H9 (cell line): ENCODE data around the gene LEFTY1. TPM values are rescaled to one million over a fixed set of nuclear protein-coding genes. Genes with fewer than 3 reads are reported as not detected.

Experiments used
- DNase-seq: peaks from one replicate; pipeline ENCODE4 v3.0.0-alpha.2; 2017
- H2AFZ ChIP-seq: one replicate; pipeline ENCODE4 v1.6.1; 2013; ENCODE audit warnings: mild to moderate bottlenecking, low read length, control low read depth, moderate library complexity
- H2AK5ac ChIP-seq: 2 replicates; pipeline ENCODE4 v1.6.1; 2013; ENCODE audit warnings: low read length, control low read depth, mixed read lengths; ENCODE audit not compliant: insufficient read length
- H2BK120ac ChIP-seq: one replicate; pipeline ENCODE4 v1.6.1; 2013; ENCODE audit warnings: low read depth, mild to moderate bottlenecking, low read length, control low read depth, inconsistent platforms; ENCODE audit not compliant: poor library complexity, severe bottlenecking
- H2BK12ac ChIP-seq: 2 replicates; pipeline ENCODE4 v1.6.1; 2013; ENCODE audit warnings: low read length, control low read depth, mixed read lengths, low read depth; ENCODE audit not compliant: insufficient read length
- H2BK15ac ChIP-seq: 2 replicates; pipeline ENCODE4 v1.6.1; 2013; ENCODE audit warnings: low read depth, low read length, control low read depth
- H2BK20ac ChIP-seq: one replicate; pipeline ENCODE4 v1.6.1; 2013; ENCODE audit warnings: low read depth, mild to moderate bottlenecking, low read length, control low read depth, inconsistent platforms; ENCODE audit not compliant: poor library complexity, severe bottlenecking
- H2BK5ac ChIP-seq: 2 replicates; pipeline ENCODE4 v1.6.1; 2013; ENCODE audit warnings: low read length, control low read depth, mixed read lengths; ENCODE audit not compliant: insufficient read length
- H3K14ac ChIP-seq: 2 replicates; pipeline ENCODE4 v1.6.1; 2013; ENCODE audit warnings: low read length, control low read depth; ENCODE audit not compliant: insufficient read depth
- H3K18ac ChIP-seq: 2 replicates; pipeline ENCODE4 v1.6.1; 2013; ENCODE audit warnings: low read depth, mild to moderate bottlenecking, mixed read lengths, low read length, control low read depth; ENCODE audit not compliant: insufficient read length
- H3K23ac ChIP-seq: 2 replicates; pipeline ENCODE4 v1.6.1; 2013; ENCODE audit warnings: low read length, control low read depth, mixed read lengths, low read depth; ENCODE audit not compliant: insufficient read length
- H3K23me2 ChIP-seq: 2 replicates; pipeline ENCODE4 v1.6.1; 2013; ENCODE audit warnings: low read depth, mild to moderate bottlenecking, mixed read lengths, low read length, control low read depth; ENCODE audit not compliant: insufficient read length, poor library complexity, severe bottlenecking
- H3K27ac ChIP-seq: 2 replicates; pipeline ENCODE4 v1.5.1; 2013; ENCODE audit warnings: low read length, control low read depth, mixed read lengths, low read depth; ENCODE audit not compliant: insufficient read length
- H3K27me3 ChIP-seq: 2 replicates; pipeline ENCODE4 v1.6.1; 2013; ENCODE audit warnings: low read length, control low read depth, inconsistent platforms; ENCODE audit not compliant: insufficient read depth
- H3K4ac ChIP-seq: 2 replicates; pipeline ENCODE4 v1.6.1; 2013; ENCODE audit warnings: low read depth, mild to moderate bottlenecking, control low read depth, inconsistent platforms, low read length, moderate library complexity
- H3K4me1 ChIP-seq: 2 replicates; pipeline ENCODE4 v1.6.1; 2013; ENCODE audit warnings: low read length, control low read depth, inconsistent platforms; ENCODE audit not compliant: insufficient read depth
- H3K4me2 ChIP-seq: 2 replicates; pipeline ENCODE4 v1.6.1; 2013; ENCODE audit warnings: low read length, control low read depth, mixed read lengths; ENCODE audit not compliant: insufficient read length, insufficient read depth
- H3K56ac ChIP-seq: 2 replicates; pipeline ENCODE4 v1.6.1; 2013; ENCODE audit warnings: low read depth, mild to moderate bottlenecking, mixed read lengths, low read length, control low read depth; ENCODE audit not compliant: insufficient read length
- H3K79me1 ChIP-seq: 2 replicates; pipeline ENCODE4 v1.6.1; 2013; ENCODE audit warnings: low read depth, mild to moderate bottlenecking, moderate library complexity, low read length, control low read depth, inconsistent platforms; ENCODE audit not compliant: insufficient read depth, poor library complexity, severe bottlenecking
- H3K79me2 ChIP-seq: 2 replicates; pipeline ENCODE4 v1.6.1; 2013; ENCODE audit warnings: low read length, control low read depth, inconsistent platforms; ENCODE audit not compliant: insufficient read depth
- H3K9ac ChIP-seq: 2 replicates; pipeline ENCODE4 v1.6.1; 2013; ENCODE audit warnings: low read length, control low read depth, mixed read lengths; ENCODE audit not compliant: insufficient read length; ENCODE audit errors: extremely low read depth
- H3K9me3 ChIP-seq: one replicate; pipeline ENCODE4 v1.6.1; 2013; ENCODE audit warnings: low read depth, low read length, inconsistent platforms; ENCODE audit not compliant: control insufficient read depth
- H3T11ph ChIP-seq: one replicate; pipeline ENCODE4 v1.6.1; 2013; ENCODE audit warnings: mild to moderate bottlenecking, low read length, control low read depth, inconsistent platforms
- H4K20me1 ChIP-seq: one replicate; pipeline ENCODE4 v1.6.1; 2013; ENCODE audit not compliant: control insufficient read depth, insufficient read length, insufficient read depth
- H4K5ac ChIP-seq: 2 replicates; pipeline ENCODE4 v1.6.1; 2013; ENCODE audit warnings: low read depth, mild to moderate bottlenecking, mixed read lengths, low read length, control low read depth; ENCODE audit not compliant: insufficient read length
- H4K8ac ChIP-seq: replicated peaks from 2 replicates; pipeline ENCODE4 v1.6.1; 2013; ENCODE audit warnings: low read length, control low read depth, mixed read lengths, low read depth; ENCODE audit not compliant: insufficient read length
- H4K91ac ChIP-seq: 2 replicates; pipeline ENCODE4 v1.6.1; 2013; ENCODE audit warnings: low read depth, mild to moderate bottlenecking, moderate library complexity, mixed read lengths, low read length, control low read depth; ENCODE audit not compliant: insufficient read length
- H3K27ac Mint-ChIP-seq, 3 experiments: 2 replicates in 2 of 3; 3 replicates in 1 of 3; pipeline ENCODE4 v1.8.0; 2020 to 2021; ENCODE audit warnings: mixed read lengths in 3 of 3, mild to moderate bottlenecking in 1 of 3, moderate library complexity in 1 of 3
- H3K27me3 Mint-ChIP-seq: 2 replicates; pipeline ENCODE4 v1.8.0; 2021; ENCODE audit warnings: low read depth, mild to moderate bottlenecking, moderate library complexity, mixed read lengths
- H3K36me3 Mint-ChIP-seq, 3 experiments: 2 replicates in 2 of 3; 3 replicates in 1 of 3; pipeline ENCODE4 v1.8.0; 2020 to 2021; ENCODE audit warnings: low read depth in 3 of 3, mixed read lengths in 3 of 3; ENCODE audit not compliant: insufficient read depth in 1 of 3
- H3K4me1 Mint-ChIP-seq, 2 experiments: 2 replicates each; pipeline ENCODE4 v1.8.0; 2020; ENCODE audit warnings: mixed read lengths in 2 of 2
- H3K4me3 Mint-ChIP-seq, 2 experiments: 2 replicates in 1 of 2; 3 replicates in 1 of 2; pipeline ENCODE4 v1.8.0; 2020 to 2021; ENCODE audit warnings: mild to moderate bottlenecking in 2 of 2, mixed read lengths in 2 of 2, moderate library complexity in 1 of 2
- H3K9me3 Mint-ChIP-seq, 2 experiments: 2 replicates in 1 of 2; 3 replicates in 1 of 2; pipeline ENCODE4 v1.8.0; 2020; ENCODE audit warnings: mild to moderate bottlenecking in 2 of 2, mixed read lengths in 2 of 2, moderate library complexity in 1 of 2
- WGBS: extraction: QIAGEN DNeasy Blood & Tissue Kit; methylation state at CpG from one replicate; pipeline ENCODE4 v1.1.7; 2013; ENCODE audit warnings: missing lambda C conversion rate, low lambda C conversion rate, mixed read lengths; ENCODE audit not compliant: insufficient read length; ENCODE audit errors: extremely low coverage; 5-methylcytosine and 5-hydroxymethylcytosine counted together
- total RNA-seq: library from RNA; stranded (reverse); gene quantifications from 2 replicates; pipeline ENCODE4 v1.2.1, GENCODE V29; 2021
- TF ChIP-seq, protein P1 (sequence below): fragments of 200-600 bp; sonication (generic); conservative IDR thresholded peaks from 3 replicates; pipeline ENCODE4 v1.8.0; 2021; ENCODE audit warnings: antibody characterized with exemption, mild to moderate bottlenecking

LEFTY1 gene
- total RNA-seq, 1 experiment from 2014 or later, result 107 TPM

- no peak overlapping the region for H3T11ph ChIP-seq
- no peak overlapping the region for H2BK12ac ChIP-seq
- Mint-ChIP-seq H3K9me3 (no peaks in the 10 kb centered on the region), H3K36me3 (peaks cover 52 to 94% (median 59%) of the 10 kb centered on the region in 3 experiments), H3K4me3 (no peak overlapping the region), H3K4me1 (no peaks in the 10 kb centered on the region; a peak in 1 of 4 replicates), H3K27ac (no peak overlapping the region), H3K27me3 (no peaks in the 10 kb centered on the region)
- H3K23ac ChIP-seq, result no peak overlapping the region
- no peaks in the 10 kb centered on the region for H3K27me3 ChIP-seq
- no peak overlapping the region for H3K4ac ChIP-seq
- no peak overlapping the region for H3K18ac ChIP-seq
- H2BK15ac ChIP-seq, result no peak overlapping the region
- no peak overlapping the region for H2BK5ac ChIP-seq
- no peak overlapping the region for H3K4me2 ChIP-seq
- TF ChIP-seq, protein P1, sequence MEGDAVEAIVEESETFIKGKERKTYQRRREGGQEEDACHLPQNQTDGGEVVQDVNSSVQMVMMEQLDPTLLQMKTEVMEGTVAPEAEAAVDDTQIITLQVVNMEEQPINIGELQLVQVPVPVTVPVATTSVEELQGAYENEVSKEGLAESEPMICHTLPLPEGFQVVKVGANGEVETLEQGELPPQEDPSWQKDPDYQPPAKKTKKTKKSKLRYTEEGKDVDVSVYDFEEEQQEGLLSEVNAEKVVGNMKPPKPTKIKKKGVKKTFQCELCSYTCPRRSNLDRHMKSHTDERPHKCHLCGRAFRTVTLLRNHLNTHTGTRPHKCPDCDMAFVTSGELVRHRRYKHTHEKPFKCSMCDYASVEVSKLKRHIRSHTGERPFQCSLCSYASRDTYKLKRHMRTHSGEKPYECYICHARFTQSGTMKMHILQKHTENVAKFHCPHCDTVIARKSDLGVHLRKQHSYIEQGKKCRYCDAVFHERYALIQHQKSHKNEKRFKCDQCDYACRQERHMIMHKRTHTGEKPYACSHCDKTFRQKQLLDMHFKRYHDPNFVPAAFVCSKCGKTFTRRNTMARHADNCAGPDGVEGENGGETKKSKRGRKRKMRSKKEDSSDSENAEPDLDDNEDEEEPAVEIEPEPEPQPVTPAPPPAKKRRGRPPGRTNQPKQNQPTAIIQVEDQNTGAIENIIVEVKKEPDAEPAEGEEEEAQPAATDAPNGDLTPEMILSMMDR, result no peak
- no peaks in the 10 kb centered on the region for H3K9me3 ChIP-seq
- H2BK120ac ChIP-seq, result no peak overlapping the region
- H3K56ac ChIP-seq, result no peak overlapping the region
- H4K5ac ChIP-seq, result no peak overlapping the region
- no peak overlapping the region for H4K8ac ChIP-seq
- H3K27ac ChIP-seq, result no peak overlapping the region
- H2AFZ ChIP-seq, result no peak overlapping the region
- H3K14ac ChIP-seq, result no peak overlapping the region
- no peak overlapping the region for H3K9ac ChIP-seq
- H4K20me1 ChIP-seq, result peaks cover 2% of the 10 kb centered on the region
- H2AK5ac ChIP-seq, result no peak overlapping the region
- no peaks in the 10 kb centered on the region for H3K23me2 ChIP-seq
- H4K91ac ChIP-seq, result no peak overlapping the region
- no peak for DNase-seq
- H3K79me2 ChIP-seq, result no peaks in the 10 kb centered on the region
- no CpG with 5 or more reads among the region's 7 CpGs for WGBS
- no peaks in the 10 kb centered on the region for H3K79me1 ChIP-seq
- H3K4me1 ChIP-seq, result no peaks in the 10 kb centered on the region
- H2BK20ac ChIP-seq, result no peak overlapping the region
Measured at GRCh38 chr1:225857256-225857655, 31.7 kb downstream of the LEFTY1 start.
